ENCODE measurements around the gene PCGF6. TPM values are rescaled to one million over a fixed set of nuclear protein-coding genes. Genes with fewer than 3 reads are reported as not detected.

The PCGF6 gene
- total RNA-seq, 1 experiment from 2014 or later = 24.7 TPM

DNA sequence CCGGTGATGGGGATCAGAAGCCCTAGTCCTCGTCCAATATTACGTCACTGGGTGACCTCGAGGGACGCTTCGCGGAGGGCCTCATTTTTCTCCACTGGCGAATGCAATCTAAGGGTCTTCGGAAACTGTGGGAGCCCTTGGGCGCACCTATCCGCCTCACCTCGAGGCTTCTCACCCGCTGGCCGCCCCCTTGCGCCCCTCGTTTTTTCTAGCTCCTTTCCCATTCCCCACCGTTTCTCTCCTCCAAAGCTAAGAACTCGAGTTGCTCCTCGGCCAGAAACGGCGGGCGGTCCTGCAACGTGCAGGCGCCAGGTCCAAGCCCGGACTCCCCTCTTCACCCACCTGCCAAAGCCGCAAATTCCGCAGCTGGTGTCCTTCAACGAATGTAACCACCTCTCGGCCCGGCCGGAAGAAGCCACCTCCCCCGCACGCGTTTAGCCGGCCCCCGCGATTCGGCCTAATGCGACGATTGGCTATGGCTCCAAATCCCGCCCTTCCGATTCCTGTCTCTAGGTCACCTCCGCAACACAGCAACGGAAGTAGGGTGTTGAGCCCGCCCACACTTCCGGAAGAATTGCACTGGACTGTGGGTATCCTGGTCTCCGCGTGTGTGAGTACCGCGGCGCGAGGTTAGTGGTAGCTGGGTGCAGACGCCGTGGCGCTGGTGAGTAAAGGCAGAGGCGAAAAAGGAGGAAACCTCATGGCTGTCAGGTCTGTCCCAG, 45.3 kb upstream of the PCGF6 start, which contains the start of the genes ATP5MK and PDCD11:
ATP5MK (minus strand) TSS at position 409 of the 722 bp plus-strand sequence. CDS start 4,018 bp downstream, outside the sequence.
PDCD11 (plus strand) TSS at position 560 of the 722 bp plus-strand sequence. CDS start 1,801 bp downstream, outside the sequence.
- Histone ChIP-seq H3K4me3 (replicated peaks in 1 of 2; ENCODE audit: low read depth in 1 of 2, low read length in 2 of 2) (peak within 1 kb of the TSS; percentile 83 to 95), H3K27me3 (ENCODE audit: insufficient read depth, low read length) (no peaks in the 10 kb centered on the region), H4K20me1 (ENCODE audit: insufficient read depth) (peaks cover 11% of the 10 kb centered on the region; the same call in 1 of the 2 replicates), H3K27ac (ENCODE audit: low read depth, low read length) (peak within 1 kb of the TSS; percentile 71), H3K79me2 (ENCODE audit: insufficient read depth, low read length) (peaks cover 97% of the 10 kb centered on the region), H2AFZ (ENCODE audit: low read depth, low read length, poor library complexity, severe bottlenecking) (no peak within 1 kb of the TSS), H3K36me3 (ENCODE audit: control insufficient read depth in 1 of 2, insufficient read depth in 2 of 2, low read length in 2 of 2) (peaks cover 40 to 58% of the 10 kb centered on the region in 2 experiments), H3K9ac (ENCODE audit: low read length) (peak within 1 kb of the TSS; percentile 83), H3K9me3 (ENCODE audit: control insufficient read depth in 1 of 2, insufficient read depth in 1 of 2, low read depth in 1 of 2, low read length in 2 of 2) (no peaks in the 10 kb centered on the region), H3K4me1 (ENCODE audit: control insufficient read depth in 1 of 2, insufficient read depth in 2 of 2, low read length in 2 of 2) (peaks cover 13 to 27% of the 10 kb centered on the region in 2 experiments; a peak in 3 of 4 replicates), H3K9me2 (ENCODE audit: insufficient read depth) (no peaks in the 10 kb centered on the region), H3K4me2 (ENCODE audit: low read length) (peak within 1 kb of the TSS; percentile 82)
- TF ChIP-seq TCF7L2 (IDR thresholded peaks at IDR 0.05; ENCODE audit: borderline replicate concordance, extremely low read depth, insufficient read depth, insufficient read length) = no peak
- no peak for TF ChIP-seq SRF (IDR thresholded peaks at IDR 0.05; ENCODE audit: low read depth)
- TF ChIP-seq, protein P1, sequence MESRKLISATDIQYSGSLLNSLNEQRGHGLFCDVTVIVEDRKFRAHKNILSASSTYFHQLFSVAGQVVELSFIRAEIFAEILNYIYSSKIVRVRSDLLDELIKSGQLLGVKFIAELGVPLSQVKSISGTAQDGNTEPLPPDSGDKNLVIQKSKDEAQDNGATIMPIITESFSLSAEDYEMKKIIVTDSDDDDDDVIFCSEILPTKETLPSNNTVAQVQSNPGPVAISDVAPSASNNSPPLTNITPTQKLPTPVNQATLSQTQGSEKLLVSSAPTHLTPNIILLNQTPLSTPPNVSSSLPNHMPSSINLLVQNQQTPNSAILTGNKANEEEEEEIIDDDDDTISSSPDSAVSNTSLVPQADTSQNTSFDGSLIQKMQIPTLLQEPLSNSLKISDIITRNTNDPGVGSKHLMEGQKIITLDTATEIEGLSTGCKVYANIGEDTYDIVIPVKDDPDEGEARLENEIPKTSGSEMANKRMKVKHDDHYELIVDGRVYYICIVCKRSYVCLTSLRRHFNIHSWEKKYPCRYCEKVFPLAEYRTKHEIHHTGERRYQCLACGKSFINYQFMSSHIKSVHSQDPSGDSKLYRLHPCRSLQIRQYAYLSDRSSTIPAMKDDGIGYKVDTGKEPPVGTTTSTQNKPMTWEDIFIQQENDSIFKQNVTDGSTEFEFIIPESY (IDR thresholded peaks at IDR 0.05; ENCODE audit: extremely low read depth, insufficient replicate concordance, low read length) = peak; percentile 67
- TF ChIP-seq SP1 (IDR thresholded peaks at IDR 0.05; ENCODE audit: low read depth) = peak; percentile 96
- TF ChIP-seq YY1 (IDR thresholded peaks at IDR 0.05; ENCODE audit: extremely low read depth, insufficient replicate concordance, low read depth, low read length) = peak; percentile 78
- peak; percentile 72; the same call in 1 of the 2 replicates for TF ChIP-seq ZFX (IDR thresholded peaks at IDR 0.05)
- TF ChIP-seq SIN3A (IDR thresholded peaks at IDR 0.05; ENCODE audit: low read depth) = peak; percentile 99
- TF ChIP-seq CBX3 (IDR thresholded peaks at IDR 0.05; ENCODE audit: low read depth) = no peak
- TF ChIP-seq, protein P2, sequence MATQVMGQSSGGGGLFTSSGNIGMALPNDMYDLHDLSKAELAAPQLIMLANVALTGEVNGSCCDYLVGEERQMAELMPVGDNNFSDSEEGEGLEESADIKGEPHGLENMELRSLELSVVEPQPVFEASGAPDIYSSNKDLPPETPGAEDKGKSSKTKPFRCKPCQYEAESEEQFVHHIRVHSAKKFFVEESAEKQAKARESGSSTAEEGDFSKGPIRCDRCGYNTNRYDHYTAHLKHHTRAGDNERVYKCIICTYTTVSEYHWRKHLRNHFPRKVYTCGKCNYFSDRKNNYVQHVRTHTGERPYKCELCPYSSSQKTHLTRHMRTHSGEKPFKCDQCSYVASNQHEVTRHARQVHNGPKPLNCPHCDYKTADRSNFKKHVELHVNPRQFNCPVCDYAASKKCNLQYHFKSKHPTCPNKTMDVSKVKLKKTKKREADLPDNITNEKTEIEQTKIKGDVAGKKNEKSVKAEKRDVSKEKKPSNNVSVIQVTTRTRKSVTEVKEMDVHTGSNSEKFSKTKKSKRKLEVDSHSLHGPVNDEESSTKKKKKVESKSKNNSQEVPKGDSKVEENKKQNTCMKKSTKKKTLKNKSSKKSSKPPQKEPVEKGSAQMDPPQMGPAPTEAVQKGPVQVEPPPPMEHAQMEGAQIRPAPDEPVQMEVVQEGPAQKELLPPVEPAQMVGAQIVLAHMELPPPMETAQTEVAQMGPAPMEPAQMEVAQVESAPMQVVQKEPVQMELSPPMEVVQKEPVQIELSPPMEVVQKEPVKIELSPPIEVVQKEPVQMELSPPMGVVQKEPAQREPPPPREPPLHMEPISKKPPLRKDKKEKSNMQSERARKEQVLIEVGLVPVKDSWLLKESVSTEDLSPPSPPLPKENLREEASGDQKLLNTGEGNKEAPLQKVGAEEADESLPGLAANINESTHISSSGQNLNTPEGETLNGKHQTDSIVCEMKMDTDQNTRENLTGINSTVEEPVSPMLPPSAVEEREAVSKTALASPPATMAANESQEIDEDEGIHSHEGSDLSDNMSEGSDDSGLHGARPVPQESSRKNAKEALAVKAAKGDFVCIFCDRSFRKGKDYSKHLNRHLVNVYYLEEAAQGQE (IDR thresholded peaks at IDR 0.05; ENCODE audit: low read depth) = no peak
- TF ChIP-seq JUND (IDR thresholded peaks at IDR 0.05) = no peak
- TF ChIP-seq, protein P3, sequence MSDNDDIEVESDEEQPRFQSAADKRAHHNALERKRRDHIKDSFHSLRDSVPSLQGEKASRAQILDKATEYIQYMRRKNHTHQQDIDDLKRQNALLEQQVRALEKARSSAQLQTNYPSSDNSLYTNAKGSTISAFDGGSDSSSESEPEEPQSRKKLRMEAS (IDR thresholded peaks at IDR 0.05) = peak; percentile 100
- TF ChIP-seq ZNF274 (IDR thresholded peaks at IDR 0.05; ENCODE audit: low read depth, low read length) = no peak
- TF ChIP-seq, protein P4, sequence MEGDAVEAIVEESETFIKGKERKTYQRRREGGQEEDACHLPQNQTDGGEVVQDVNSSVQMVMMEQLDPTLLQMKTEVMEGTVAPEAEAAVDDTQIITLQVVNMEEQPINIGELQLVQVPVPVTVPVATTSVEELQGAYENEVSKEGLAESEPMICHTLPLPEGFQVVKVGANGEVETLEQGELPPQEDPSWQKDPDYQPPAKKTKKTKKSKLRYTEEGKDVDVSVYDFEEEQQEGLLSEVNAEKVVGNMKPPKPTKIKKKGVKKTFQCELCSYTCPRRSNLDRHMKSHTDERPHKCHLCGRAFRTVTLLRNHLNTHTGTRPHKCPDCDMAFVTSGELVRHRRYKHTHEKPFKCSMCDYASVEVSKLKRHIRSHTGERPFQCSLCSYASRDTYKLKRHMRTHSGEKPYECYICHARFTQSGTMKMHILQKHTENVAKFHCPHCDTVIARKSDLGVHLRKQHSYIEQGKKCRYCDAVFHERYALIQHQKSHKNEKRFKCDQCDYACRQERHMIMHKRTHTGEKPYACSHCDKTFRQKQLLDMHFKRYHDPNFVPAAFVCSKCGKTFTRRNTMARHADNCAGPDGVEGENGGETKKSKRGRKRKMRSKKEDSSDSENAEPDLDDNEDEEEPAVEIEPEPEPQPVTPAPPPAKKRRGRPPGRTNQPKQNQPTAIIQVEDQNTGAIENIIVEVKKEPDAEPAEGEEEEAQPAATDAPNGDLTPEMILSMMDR (IDR thresholded peaks at IDR 0.05 in 2 of 3, conservative IDR thresholded peaks at IDR 0.05 in 1 of 3; ENCODE audit: borderline replicate concordance in 1 of 3, insufficient read depth in 1 of 3, low read depth in 2 of 3, low read length in 2 of 3) = peak in 2 of 3 experiments; percentile 33 to 35; a peak in 3 of 6 replicates
- no peak for TF ChIP-seq RAD21 (IDR thresholded peaks at IDR 0.05; ENCODE audit: low read depth)
- TF ChIP-seq POLR2A (IDR thresholded peaks at IDR 0.05; ENCODE audit: borderline replicate concordance, extremely low read depth, insufficient read depth, insufficient read length) = peak; percentile 95
- TF ChIP-seq EGR1 (IDR thresholded peaks at IDR 0.05; ENCODE audit: low read depth) = peak; percentile 100
- TF ChIP-seq ELF1 (IDR thresholded peaks at IDR 0.05; ENCODE audit: borderline replicate concordance, low read depth) = peak; percentile 72
- peak; percentile 99 for TF ChIP-seq POLR2AphosphoS5 (IDR thresholded peaks at IDR 0.05; ENCODE audit: low read depth, low read length)
- no peak for TF ChIP-seq FOSL1 (IDR thresholded peaks at IDR 0.05; ENCODE audit: low read depth)
- TSS peak; percentile 79 for BruUV-seq (replicated peaks)
- ChIA-PET RAD21 (ENCODE audit: low non-redundant PET in 1 of 2, low total read pairs in 2 of 2, uncharacterized antibody in 2 of 2, unreplicated experiment in 2 of 2) (no interaction called here), POLR2A (interaction anchor here (1.1 to 1.2 kb wide), 2 partner anchors 28 to 313 kb away, joined by 3 read pairs; no protein-coding TSS in a partner anchor), CTCF (interaction anchor here (0.6 to 1.7 kb wide), 3 partner anchors 55 to 561 kb away, joined by 3 to 4 read pairs (median 3); no protein-coding TSS in a partner anchor)
- ATAC-seq (peak; percentile 99), DNase-seq (ENCODE audit: low read depth, low spot score) (peak; percentile 98)
- intact Hi-C loops (cut with micrococcal nuclease) = loop anchor here (1.0 to 2.0 kb wide), 3 partner anchors 28 to 478 kb away; partner anchors contain the start of gene CNNM2

Measured in HCT116 (cell line).